ENCODE data around the gene MTRF1L. TPM values are rescaled to one million over a fixed set of nuclear protein-coding genes. Genes with fewer than 3 reads are reported as not detected.
"Not testable (repeated sequence)": the region's sequence is repeated elsewhere in the genome, so short reads cannot be mapped to it uniquely, and the experiment has no call there.

MTRF1L gene
- total RNA-seq, 1 experiment from 2014 or later = 26.5 TPM

DNA sequence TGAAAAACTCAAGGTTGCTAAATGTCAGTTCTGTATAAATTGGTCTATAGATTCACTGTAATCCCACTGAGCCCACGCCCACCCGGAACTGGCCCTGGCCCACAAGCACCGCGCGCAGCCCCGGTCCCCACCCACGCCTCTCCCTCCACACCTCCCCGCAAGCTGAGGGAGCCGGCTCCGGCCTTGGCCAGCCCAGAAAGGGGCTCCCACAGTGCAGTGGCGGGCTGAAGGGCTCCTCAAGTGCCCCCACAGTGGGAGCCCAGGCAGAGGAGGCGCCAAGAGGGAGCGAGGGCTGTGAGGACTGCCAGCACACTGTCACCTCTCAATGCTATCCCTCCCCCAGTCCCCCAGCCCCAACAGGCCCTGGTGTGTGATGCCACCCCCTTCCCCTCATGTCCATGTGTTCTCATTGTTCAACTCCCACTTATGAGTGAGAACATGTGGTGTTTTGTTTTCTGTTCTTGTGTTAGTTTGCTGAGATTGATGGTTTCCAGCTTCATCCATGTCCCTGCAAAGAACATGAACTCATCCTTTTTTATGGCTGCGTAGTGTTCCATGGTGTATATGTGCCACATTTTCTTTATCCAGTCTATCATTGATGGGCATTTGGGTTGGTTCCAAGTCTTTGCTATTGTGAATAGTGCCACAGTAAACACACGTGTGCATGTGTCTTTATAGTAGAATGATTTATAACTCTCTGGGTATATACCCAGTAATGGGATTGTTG, 36.2 kb downstream of the MTRF1L start:
- not testable (repeated sequence) for H3K18ac ChIP-seq (ENCODE audit: insufficient read length, low read depth, low read length); H3K4me1 ChIP-seq (ENCODE audit: insufficient read depth, low read length); H3K79me2 ChIP-seq (ENCODE audit: insufficient read depth, low read length); H3K79me1 ChIP-seq (ENCODE audit: insufficient read depth, low read depth, low read length, poor library complexity, severe bottlenecking); H3K9ac ChIP-seq (ENCODE audit: extremely low read depth, insufficient read length, low read length); H3K4me1 Mint-ChIP-seq; H3K4me2 ChIP-seq (ENCODE audit: insufficient read depth, insufficient read length, low read length); H3K4ac ChIP-seq (ENCODE audit: low read depth, low read length); H2BK15ac ChIP-seq (ENCODE audit: low read depth, low read length); H2AFZ ChIP-seq (ENCODE audit: low read length); H2BK12ac ChIP-seq (ENCODE audit: insufficient read length, low read depth, low read length); DNase-seq; H4K91ac ChIP-seq (ENCODE audit: insufficient read length, low read depth, low read length); H3K23ac ChIP-seq (ENCODE audit: insufficient read length, low read depth, low read length); H3K14ac ChIP-seq (ENCODE audit: insufficient read depth, low read length); H3K23me2 ChIP-seq (ENCODE audit: insufficient read length, low read depth, low read length, poor library complexity, severe bottlenecking); H3K56ac ChIP-seq (ENCODE audit: insufficient read length, low read depth, low read length); H2BK120ac ChIP-seq (ENCODE audit: low read depth, low read length, poor library complexity, severe bottlenecking); H2BK20ac ChIP-seq (ENCODE audit: low read depth, low read length, poor library complexity, severe bottlenecking); H3K4me3 Mint-ChIP-seq; H2BK5ac ChIP-seq (ENCODE audit: insufficient read length, low read length); H4K5ac ChIP-seq (ENCODE audit: insufficient read length, low read depth, low read length); H3K27me3 ChIP-seq (ENCODE audit: insufficient read depth, low read length); H4K8ac ChIP-seq (replicated peaks; ENCODE audit: insufficient read length, low read depth, low read length); H3T11ph ChIP-seq (ENCODE audit: low read length); H3K9me3 ChIP-seq (ENCODE audit: control insufficient read depth, low read depth, low read length); H3K27me3 Mint-ChIP-seq (ENCODE audit: low read depth); H3K9me3 Mint-ChIP-seq; H4K20me1 ChIP-seq (ENCODE audit: control insufficient read depth, insufficient read depth, insufficient read length); H2AK5ac ChIP-seq (ENCODE audit: insufficient read length, low read length); H3K27ac Mint-ChIP-seq; H3K27ac ChIP-seq (ENCODE audit: insufficient read length, low read depth, low read length)
- WGBS (ENCODE audit: extremely low coverage, insufficient read length, low lambda C conversion rate) = no CpG with 5 or more reads among the region's 15 CpGs
- H3K36me3 Mint-ChIP-seq (ENCODE audit: insufficient read depth in 1 of 3, low read depth in 3 of 3) = peaks cover 5 to 20% (median 20%) of the 10 kb centered on the region in 3 experiments

Measured in H9 (cell line).